GM18861 (cell line): Measurements from ENCODE around the gene RPAP3.

ENCODE experiments used
- ATAC-seq: cut with Tn5 transposase; IDR thresholded peaks from one replicate; pipeline ENCODE4 v1.9.1; 2021; ENCODE audit not compliant: unreplicated experiment

The RPAP3 gene

GRCh38 chr12:47722136-47722834 is 16.5 kb upstream of the RPAP3 start:
- no peak for ATAC-seq

- no peak for ATAC-seq
Observed at GRCh38 chr12:47721431-47721973, 15.7 kb upstream of the RPAP3 start.

DNA sequence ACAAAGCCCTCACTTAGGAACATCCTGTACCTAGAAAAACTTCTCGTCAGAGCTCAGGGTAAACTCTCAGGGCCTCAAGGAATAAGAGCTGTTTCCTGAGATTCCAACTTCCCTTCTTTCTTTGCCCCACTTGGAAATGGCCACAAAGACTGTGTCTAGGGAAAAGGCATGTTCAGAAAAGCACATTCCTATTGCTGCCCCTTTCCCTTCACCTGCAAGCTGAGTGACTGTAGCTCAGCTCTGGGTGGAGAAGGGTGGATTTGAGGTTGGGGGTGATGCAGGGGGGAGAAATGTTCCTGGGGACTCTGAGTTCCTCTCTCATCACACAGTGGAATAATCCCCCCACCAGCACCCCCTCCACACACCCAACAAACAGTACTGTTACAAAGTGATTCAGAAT is 12.7 kb upstream of the RPAP3 start:
- no peak for ATAC-seq

GRCh38 chr12:47717443-47718193 is 11.8 kb upstream of the RPAP3 start:
- no peak for ATAC-seq

DNA sequence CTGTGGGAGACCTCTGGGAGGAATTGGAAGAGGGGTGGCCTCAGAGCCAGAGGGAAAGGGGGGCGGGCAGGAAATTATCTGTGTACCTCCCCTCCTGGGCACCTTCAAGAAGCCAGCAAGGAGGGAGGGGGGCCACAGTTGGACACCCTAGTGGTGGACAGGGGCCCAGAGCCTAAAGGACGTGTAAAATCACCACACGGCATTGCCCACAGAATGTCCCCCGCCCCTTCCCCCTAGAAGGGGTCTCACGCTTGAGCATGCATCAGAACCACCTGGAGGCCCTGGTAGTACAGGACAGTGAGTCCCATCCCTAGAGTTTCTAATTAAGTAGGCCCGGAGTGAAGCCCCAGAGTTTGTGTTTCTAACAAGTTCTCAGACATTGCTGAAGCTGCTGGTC is 11.2 kb upstream of the RPAP3 start:
- no peak for ATAC-seq

GRCh38 chr12:47715877-47716548 is 10.2 kb upstream of the RPAP3 start:
- ATAC-seq, result no peak

DNA sequence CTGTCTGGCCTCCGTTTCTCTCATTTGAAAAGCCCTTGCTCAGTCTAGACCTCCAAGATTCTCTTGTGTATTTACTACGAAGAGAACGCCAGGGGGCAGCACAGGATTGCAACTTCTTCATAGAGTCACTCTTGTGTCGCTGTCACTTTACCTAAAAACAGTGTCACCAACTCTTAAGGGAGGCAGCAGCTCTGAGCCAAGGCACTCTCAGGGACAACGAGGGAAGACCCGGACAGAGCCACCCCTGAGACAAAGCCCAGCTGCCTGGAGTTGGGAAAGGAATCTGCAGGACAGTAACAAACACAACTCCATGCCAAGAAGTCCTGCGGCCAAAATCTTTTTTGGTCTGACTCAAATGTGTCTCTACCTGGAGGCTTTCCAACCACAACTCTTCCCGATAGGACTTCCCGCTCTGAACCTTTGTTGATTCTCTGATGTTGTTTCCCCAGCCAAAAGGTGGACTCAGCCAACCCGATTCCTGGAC is 9.6 kb upstream of the RPAP3 start:
- peak; percentile 56 for ATAC-seq

DNA sequence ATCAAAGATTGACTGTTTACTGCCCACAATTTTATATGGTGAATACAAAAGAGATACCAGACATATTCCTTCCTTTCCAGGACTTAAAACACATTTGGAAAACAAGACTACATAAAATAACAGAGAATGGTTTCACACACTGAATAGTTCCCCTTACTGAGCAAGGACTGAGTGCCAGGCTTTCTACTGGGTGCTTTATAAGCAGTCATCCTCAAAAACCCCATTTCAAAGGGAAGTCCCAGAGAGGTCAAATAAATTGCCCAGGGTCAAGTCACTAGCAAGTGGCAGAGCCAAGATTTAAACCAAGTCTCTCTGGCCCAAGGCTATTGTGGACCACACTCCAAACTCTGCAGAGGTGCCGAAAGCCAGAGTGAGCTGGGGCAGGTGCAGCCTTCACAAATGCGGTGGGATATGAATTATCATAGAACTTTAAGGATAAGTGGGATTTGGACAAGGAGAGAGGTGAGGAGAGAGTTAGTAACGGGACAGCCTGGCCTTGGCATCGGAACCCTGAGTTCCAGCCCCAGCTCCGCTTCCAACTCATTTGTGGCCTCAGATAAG is 9.1 kb upstream of the RPAP3 start:
- no peak for ATAC-seq

DNA sequence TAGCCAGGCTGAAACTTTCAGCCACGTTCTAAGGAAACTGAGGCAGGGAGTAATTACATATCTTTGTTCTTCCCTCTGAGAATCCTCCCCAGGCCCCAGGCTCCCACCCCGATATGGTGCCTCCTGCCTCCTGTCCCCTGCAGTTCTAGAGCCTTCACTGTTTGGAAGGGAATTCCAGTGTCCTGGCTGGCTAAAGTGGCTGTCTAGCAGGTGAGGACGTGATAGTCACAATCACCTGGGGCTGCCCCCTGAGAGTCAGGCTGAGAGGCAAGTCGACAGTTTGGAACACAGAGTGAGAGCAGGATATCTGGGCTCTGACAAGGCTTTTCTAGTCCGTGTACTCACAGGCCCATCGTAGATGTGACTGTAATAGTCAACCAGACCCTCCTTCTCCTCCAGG is 6.3 kb upstream of the RPAP3 start:
- ATAC-seq, result no peak

- ATAC-seq, result no peak
Observed at GRCh38 chr12:47711448-47711847, 5.6 kb upstream of the RPAP3 start.

DNA sequence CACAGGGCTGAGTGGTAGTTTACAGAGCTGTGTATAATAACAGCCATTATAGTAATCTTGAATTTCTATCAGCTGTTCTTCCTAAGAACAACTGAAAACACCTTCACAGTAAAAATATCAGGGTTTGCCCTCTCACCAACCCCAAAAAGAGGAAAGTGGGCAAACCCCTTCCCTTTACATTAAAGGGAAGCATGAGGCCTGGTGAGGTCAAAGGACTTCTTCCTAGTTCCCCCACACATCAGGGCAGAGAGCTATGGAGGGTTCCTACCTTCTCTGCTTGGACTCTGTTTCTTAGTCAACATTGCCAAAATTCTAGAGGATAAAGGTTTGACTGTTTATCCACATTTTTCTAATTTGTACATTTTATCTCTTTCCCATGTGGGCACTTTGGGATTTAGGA is 4.4 kb upstream of the RPAP3 start:
- ATAC-seq, result no peak

DNA sequence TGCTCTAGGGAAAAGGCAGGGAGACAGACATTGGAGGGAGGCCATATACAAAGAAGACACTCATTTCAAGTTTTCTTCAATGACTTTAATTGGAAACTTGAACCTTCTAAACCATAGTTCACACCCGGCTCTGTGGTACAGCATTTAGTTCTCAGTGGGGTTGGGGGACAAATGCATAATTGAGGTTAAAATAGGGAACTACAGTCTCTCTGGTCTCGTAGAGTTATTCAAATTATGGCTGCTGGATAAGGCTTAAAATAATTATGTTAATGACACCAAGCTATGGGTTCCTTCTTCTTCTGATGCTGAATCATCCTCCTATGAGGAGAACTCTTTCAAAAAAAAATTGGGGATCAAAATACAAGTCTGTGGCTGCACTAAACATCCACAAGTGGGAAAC is 3.8 kb upstream of the RPAP3 start:
- no peak for ATAC-seq

DNA sequence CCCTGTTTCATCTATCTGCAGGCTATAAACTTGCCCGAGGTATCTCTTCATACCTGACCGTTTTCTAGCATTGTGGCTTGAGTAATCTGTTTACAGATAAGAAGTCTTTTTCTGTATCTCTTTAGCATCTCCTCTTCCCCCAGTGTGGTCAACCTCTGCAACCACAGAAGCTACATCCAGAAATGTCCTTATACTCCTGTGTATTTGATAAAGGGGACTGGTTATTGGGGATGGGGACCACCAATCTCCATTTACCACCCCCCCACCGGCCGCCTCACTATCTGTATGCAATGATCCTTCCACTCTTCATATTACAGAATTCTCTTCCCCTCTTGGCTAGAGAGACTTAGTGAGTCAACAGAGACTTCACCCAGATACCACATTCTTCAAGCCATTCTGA is 3.4 kb upstream of the RPAP3 start:
- no peak for ATAC-seq

DNA sequence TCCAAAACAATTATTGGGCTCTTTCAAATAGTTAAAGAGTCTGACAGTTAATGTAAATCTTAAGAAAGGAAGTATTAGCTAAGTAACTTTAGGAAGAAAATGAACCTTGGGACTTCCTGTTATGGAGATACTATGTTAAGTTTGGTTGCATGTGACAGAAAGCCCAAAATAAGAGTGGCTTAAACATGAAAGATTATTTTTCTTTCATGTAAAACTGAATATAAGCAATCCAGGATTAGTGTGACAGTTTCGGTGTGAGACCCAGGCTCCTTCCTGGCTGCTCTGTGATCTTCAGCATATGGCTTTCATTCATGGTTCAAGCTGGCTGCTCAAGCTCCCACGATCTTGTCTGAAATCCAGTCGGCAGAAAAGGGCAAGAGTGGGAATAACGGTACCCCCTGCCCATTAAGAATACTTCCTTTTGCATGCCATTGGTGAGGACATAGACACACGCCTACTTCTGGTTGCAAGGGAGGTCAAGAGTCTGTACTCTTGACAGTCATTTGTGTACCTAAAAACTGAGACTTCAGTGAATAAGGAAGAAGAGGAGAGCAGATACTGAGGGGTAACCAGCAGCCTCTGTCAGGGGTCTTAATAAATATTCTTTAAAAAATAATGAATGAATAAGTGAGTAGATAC is 2.2 kb upstream of the RPAP3 start:
- ATAC-seq, result peak; percentile 22

DNA sequence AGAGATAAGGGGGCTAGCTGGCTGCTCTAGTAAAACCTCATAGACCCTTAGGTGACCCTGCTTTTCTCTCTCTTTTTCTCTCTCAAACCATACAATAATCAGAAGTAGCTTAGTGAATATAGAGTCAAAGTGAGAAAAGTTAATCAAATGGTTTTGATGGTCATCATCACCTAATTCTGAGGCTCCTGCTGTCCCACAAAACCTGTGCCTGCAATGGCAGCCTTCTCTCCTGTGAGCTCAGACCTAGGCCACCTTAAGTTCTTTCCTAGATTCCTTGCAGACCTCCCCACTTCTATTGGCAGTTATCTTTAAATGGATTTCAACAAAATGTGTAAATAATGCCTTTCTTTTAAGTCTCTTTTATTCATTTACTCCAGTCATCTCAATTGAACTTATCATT is 1.5 kb upstream of the RPAP3 start:
- no peak for ATAC-seq

- ATAC-seq, result no peak
Observed at GRCh38 chr12:47705229-47705565, 633 bp downstream of the RPAP3 start.

- no peak for ATAC-seq
Observed at GRCh38 chr12:47704719-47705118, 1.1 kb downstream of the RPAP3 start.

- no peak for ATAC-seq
Observed at GRCh38 chr12:47700263-47700662, 5.6 kb downstream of the RPAP3 start.

DNA sequence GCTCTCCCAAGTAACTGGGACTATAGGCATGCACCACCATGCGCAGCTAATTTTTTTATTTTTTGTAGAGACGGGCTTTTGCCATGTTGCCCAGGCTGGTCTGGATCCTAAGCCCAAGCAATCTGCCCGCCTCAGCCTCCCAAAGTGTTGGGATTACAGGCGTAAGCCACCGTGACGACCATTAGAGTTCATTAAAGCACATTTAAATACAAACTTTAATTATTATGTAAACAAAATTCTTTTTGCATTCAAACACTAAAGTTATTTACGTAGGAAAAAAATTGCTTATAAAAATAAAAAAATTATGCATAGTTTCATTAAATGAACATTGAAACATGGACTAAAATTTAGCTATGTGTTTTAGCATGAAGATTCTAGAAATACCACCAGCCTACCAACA is 7.2 kb downstream of the RPAP3 start:
- ATAC-seq, result no peak

DNA sequence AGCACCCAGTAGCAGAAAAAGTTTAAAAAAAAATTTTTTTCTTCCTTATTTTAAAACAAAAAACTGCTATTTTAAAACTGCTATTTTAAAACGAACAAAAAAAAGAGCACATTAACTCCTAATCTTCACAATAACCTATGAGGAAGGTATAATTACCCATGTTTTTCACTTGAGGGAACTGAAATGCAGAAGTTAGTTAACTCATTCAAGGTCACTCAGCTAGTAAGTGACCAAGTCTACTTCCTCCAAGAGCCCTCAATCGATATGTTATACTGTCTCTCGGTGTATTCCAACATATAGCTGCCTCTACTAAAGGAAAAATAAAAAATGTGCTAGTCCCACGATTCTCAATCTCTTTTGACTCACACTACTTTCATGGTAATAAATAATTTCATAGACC is 7.8 kb downstream of the RPAP3 start:
- peak; percentile 73 for ATAC-seq

GRCh38 chr12:47689215-47689614 is 16.6 kb downstream of the RPAP3 start:
- no peak for ATAC-seq
